Measurements from ENCODE around the gene VMP1.

GRCh38 chr17:59757881-59758385 is 50.5 kb downstream of the VMP1 start:
- TF ChIP-seq POLR2AphosphoS5 (IDR thresholded peaks at IDR 0.05) (no peak), POLR2A (IDR thresholded peaks at IDR 0.05) (no peak)
